NCI-H187 treated with DMSO at 0.1 percent for 48 hours (cell line): ENCODE results near the gene MAP2K6.

Experiments used
- DNase-seq: peaks from one replicate; lab custom pipeline; 2025; lab: John Stamatoyannopoulos, UW

MAP2K6 gene

DNA sequence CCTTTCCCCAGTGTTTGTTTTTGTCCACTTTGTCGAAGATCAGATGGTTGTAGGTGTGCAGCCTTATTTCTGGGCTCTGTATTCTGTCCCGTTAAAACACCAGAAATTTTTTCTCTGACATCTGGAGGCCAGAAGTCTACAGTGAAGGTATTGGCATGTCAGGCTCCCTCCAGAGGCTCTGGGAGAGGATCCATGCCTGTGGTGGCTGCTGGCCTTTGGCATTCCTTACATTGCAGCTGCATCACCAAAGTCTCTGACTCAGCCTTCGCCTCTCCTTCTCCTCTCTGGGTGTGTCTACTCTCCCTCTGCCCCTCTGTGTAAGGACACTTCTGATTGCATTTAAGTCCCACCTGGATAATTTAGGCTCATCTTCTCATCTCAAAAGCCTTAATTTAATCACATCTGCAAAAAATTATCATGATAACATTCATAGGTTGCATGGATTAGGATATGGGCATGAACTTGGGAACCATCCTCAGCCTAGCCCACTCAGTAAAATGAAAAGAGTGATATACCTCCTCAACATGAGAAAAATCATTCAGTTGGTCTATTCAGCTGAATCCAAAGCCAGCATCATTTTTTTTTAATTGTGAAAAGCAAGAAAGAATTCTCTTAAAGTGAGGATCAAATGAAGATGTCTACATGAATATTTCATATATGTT is 78.0 kb downstream of the MAP2K6 start:
- DNase-seq = no peak

DNA sequence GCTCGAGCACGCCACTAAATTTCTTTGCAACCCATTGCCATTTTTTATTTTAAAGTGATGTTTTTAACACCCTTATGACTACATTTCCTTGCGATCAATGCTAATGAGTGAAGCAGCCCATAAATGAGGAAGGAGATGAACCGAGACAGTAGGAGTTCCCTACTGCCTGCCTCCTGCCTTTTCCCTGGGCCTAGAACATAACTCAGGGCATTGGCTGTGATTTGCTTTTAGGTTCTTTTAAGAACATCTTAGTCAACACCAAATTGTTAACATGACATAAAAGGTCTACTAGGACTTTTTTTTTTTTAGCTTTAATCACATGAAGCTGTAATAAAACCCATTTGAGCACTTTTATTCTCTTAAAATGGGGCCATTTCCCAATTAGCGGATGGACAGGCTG is 81.3 kb downstream of the MAP2K6 start:
- no peak for DNase-seq

DNA sequence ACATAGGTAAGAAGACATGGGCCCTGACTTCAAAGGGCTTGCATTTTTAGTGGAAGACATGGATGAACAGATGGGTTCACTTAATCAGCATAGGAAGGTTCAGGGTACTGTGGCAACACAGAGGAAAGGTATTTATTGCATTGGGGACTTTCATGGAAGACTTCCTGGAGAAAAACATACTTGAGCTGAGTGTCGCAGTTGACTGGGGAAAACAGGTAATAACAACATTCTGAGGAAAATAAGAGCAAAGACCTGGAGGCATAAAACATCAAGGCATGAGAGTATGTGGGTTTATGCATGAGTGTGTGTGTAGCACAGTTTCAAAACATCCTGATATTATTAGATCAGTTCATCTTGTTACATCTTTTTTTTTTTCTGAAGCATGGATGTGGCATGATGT is 82.7 kb downstream of the MAP2K6 start:
- DNase-seq = no peak

DNA sequence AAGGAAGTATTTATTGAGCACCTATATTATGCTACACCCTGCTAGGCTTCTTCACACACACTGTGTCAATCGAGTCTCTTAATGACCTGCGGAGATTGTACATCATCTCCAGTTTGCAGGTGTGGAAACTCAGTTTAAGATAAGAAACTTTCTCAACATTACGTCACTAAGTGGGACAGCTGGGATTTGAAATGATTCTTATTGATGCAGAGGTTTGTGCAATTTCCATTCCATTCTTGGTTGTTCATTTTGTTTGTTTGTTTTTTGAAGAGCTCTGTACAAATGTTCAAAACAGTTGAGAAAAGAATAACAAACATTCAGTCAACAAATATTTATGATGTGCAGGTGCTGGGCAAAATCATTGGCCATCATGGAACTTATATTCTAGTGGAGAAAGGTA is 84.8 kb downstream of the MAP2K6 start:
- no peak for DNase-seq

DNA sequence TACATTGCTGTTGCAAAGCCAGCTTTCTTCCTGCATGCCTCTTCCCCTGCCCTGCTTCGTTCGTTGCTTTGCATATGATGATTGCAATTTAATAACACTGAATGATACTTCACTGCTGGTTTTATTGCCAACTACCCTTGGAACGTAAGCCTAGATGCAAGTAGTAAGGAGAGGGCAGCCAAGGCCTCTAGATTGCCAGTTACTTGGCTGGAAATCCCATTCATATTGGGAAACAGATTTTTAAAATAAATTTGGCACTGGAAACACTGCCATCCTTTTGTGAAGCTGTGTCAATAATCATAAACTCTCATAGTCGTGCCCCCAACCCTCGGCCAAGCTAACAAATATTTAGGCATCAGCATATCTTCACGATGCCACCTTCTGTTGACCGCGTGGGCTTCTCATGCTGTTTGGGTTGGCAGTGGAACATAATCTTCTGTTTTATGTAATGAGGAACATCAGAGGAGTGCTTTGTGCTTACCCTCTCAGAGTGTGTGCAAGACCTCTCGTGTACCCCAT is 86.5 kb downstream of the MAP2K6 start:
- no peak for DNase-seq

DNA sequence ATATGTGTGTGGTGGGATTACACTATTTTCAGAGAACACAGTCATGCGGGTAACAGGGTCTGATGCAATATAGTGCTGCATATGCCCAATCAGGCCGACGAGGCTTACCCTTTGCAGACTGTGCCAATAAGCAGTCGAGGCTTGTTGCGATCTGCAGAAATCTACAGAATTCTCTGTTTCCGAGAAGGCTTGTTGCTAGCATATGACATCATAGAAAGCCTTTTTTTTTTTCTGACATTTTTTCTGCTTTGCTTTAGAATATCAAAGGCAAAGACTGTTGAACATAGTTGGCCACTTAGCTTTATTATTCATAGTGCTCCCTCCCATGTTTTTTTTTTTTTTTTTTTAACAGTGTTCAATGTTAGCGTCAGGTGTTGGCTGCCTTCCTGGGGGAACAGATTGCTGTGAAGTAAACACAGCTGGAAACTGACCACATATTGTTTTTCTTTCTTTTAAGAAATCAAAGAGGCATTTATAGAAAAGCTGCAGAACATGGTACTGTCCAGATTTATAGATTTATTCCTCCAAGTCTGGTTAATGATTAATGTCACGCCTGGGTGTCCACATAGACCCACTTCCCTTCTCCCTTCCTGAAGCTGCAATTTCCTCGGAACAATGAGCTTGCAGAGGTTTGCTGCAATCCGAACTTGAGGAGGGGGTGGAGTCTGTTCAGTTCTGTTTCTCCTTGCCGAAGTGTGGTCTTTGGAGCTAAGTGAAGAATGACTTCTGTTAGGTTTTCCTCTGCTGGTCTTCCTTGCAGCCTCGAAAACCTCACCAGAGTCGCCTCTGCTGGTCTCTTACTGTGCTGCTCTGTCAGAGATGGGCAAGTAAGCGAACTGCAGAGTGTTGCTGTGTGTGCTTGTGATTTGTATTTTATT is 87.3 kb downstream of the MAP2K6 start:
- no peak for DNase-seq

GRCh38 chr17:69503711-69504110 is 89.2 kb downstream of the MAP2K6 start:
- DNase-seq = no peak

GRCh38 chr17:69505740-69506139 is 91.2 kb downstream of the MAP2K6 start:
- no peak for DNase-seq

DNA sequence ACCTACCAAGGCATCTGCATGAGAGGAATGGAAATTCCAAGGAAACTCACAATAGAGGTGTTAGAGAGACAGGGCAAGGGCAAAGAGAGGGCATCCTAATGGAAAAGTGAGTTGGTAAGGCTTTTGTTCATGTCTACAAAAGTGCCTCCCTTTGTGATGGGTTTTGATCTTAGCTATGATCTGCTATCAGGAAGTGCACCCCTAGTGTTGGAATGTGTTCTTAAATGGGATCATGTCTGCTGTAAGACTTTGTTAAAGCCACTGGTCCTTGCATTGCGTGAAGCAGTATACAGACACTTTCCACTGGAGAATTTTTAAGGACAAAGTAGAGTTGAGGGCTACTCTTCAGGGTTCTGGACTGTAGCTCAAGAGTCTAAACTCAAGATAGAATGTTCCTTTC is 92.0 kb downstream of the MAP2K6 start:
- DNase-seq = no peak

DNA sequence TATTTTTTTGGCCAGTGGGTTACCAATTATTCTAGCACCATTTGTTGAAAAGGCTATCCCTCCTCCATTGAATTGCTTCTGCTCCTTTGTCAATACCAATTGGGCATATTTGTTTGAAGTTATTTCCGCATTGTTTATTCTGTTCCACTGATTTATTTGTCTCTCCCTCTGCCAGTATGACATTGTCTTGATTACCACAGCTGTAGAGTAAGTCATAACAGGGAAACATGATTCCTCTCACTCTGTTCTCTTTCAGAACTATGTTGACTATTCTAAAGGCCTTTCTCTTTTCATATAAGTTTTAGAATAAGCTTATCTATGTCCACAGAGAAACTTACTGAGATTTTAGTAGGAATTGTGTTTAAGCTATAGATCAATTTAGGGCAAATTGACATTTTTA is 94.3 kb downstream of the MAP2K6 start:
- no peak for DNase-seq

- DNase-seq = no peak
These were observed 96.8 kb downstream of the MAP2K6 start for GRCh38 chr17:69511250-69511649.

GRCh38 chr17:69512946-69513345 is 98.4 kb downstream of the MAP2K6 start:
- no peak for DNase-seq

DNA sequence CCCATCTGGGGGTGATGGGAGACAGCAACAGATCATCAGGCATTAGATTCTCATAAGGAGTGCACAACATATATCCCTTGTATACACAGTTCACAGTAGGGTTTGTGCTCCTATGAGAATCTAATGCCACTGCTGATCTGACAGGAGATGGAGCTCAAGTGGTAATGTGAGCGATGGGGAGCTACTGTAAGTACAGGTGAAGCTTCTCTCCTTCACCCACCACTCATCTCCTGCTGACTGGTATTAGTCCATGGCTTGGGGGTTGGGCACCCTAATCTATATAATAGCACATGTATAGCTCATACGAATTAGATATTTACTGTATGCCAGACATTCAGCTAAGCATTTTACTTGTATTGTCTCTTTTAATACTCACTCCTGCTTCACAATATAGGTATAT is 101.7 kb downstream of the MAP2K6 start:
- DNase-seq = no peak

DNA sequence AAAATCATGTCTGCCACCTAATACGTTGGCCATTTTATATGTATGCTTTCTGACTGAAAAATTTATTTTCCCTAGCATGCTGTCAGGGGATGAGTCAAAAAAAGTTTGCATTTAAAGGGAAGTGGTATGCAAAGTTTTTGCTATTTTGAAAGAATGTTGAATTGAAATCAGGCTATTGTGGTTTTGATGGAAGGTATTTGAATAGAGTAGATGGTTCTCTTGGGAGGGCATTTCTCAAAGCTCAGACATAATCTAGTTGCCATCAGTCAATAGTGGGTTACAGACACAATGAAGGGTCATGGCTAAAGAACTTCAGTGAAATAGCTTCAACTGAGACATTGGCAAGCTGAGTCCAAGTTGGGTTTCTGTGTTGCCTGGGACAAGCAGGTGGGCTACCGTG is 102.4 kb downstream of the MAP2K6 start:
- DNase-seq = no peak

DNA sequence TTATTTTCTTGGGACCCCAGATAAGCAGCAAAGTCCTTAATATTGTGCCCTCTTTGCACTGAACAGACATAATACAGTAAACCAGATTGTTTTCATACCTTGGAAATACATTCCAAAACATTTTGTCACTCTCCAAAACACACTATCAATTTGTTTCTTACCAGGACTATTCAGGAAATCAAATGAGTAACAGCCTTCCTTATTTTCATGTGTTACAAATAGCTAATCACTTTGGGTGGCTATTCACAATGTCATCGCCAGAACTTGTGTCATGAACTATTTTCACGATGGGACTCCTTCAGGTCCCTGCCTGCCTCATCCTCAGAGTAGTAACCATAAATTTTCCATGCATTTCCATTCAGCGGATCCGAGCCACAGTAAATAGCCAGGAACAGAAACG is 104.5 kb downstream of the MAP2K6 start:
- no peak for DNase-seq

GRCh38 chr17:69523244-69523861 is 108.9 kb downstream of the MAP2K6 start:
- DNase-seq = no peak

DNA sequence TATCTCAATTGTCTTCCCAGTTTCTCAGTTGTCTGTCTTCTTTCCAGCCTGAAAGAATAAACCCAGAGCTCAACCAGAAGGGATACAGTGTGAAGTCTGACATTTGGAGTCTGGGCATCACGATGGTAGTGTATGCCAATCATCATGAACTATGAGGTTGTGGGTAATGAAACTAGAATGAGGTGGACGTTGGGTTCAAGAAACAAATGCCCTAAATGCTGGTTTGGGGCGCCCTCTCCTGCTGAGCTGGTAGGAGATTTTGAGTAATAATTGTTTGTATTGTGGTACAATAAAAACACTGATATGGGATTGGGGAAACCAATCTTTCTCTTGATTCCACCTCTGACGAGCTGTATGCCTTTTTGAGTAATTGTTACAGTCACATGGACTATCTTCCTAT is 110.4 kb downstream of the MAP2K6 start:
- DNase-seq = no peak

- DNase-seq = peak; percentile 27
These were observed 111.7 kb downstream of the MAP2K6 start for GRCh38 chr17:69525920-69526841.

- DNase-seq = no peak
These were observed 113.5 kb downstream of the MAP2K6 start for GRCh38 chr17:69528035-69528434.

- DNase-seq = no peak
These were observed 119.2 kb downstream of the MAP2K6 start for GRCh38 chr17:69533481-69534234.

- no peak for DNase-seq
These were observed 119.7 kb downstream of the MAP2K6 start for GRCh38 chr17:69534235-69534621.
